Keratinocyte (primary cell): Measurements from ENCODE around the gene MRTO4. TPM values are rescaled to one million over a fixed set of nuclear protein-coding genes. Genes with fewer than 3 reads are reported as not detected.
"Not testable (repeated sequence)": the region's sequence is repeated elsewhere in the genome, so short reads cannot be mapped to it uniquely, and the experiment has no call there.

Experiments
- DNase-seq: peaks from one replicate; pipeline ENCODE4 v3.0.0-alpha.2; 2011; ENCODE audit warnings: low read depth, missing footprints, low spot score
- FAIRE-seq: peaks from 2 replicates; lab custom pipeline; 2011; peaks lifted over from hg19 to GRCh38; lab: Jason Lieb, UNC
- H2AFZ ChIP-seq: 2 replicates; pipeline ENCODE4 v1.6.0; 2012; ENCODE audit warnings: low read length, control low read depth, inconsistent platforms; ENCODE audit not compliant: control insufficient read depth
- H3K27ac ChIP-seq: 2 replicates; pipeline ENCODE4 v1.5.1; 2011; ENCODE audit warnings: low read length; ENCODE audit not compliant: control insufficient read depth, insufficient read depth
- H3K27me3 ChIP-seq: 3 replicates; pipeline ENCODE4 v1.6.0; 2011; ENCODE audit warnings: low read length; ENCODE audit not compliant: control insufficient read depth, insufficient read depth; ENCODE audit errors: extremely low read depth
- H3K36me3 ChIP-seq, 2 experiments: 2 replicates in 1 of 2; 3 replicates in 1 of 2; pipeline ENCODE4 v1.5.1; 2011; ENCODE audit warnings: low read length in 2 of 2, mild to moderate bottlenecking in 1 of 2; ENCODE audit not compliant: control insufficient read depth in 2 of 2, insufficient read depth in 2 of 2; ENCODE audit errors: extremely low read depth in 1 of 2
- H3K4me1 ChIP-seq: 3 replicates; pipeline ENCODE4 v1.5.1; 2011; ENCODE audit warnings: low read length; ENCODE audit not compliant: control insufficient read depth, insufficient read depth; ENCODE audit errors: extremely low read depth
- H3K4me2 ChIP-seq: 3 replicates; pipeline ENCODE4 v1.6.0; 2011; ENCODE audit warnings: low read depth, low read length; ENCODE audit not compliant: control insufficient read depth, insufficient read depth; ENCODE audit errors: extremely low read depth
- H3K4me3 ChIP-seq, 3 experiments: fragments of 200-600 bp in 1 of 3; sonication (generic) in 1 of 3; 2 replicates in 2 of 3; 3 replicates in 1 of 3; pipeline ENCODE4 v1.5.1; 2011 to 2016; ENCODE audit warnings: low read length in 3 of 3, mild to moderate bottlenecking in 3 of 3, control low read depth in 2 of 3, inconsistent platforms in 1 of 3, low read depth in 1 of 3, mixed read lengths in 1 of 3, mixed run types in 1 of 3, moderate library complexity in 1 of 3; ENCODE audit not compliant: control insufficient read depth in 2 of 3, insufficient read depth in 2 of 3; ENCODE audit errors: extremely low read depth in 1 of 3
- H3K79me2 ChIP-seq: 2 replicates; pipeline ENCODE4 v1.6.0; 2012; ENCODE audit warnings: low read length; ENCODE audit not compliant: control insufficient read depth, insufficient read depth
- H3K9ac ChIP-seq: 3 replicates; pipeline ENCODE4 v1.6.0; 2011; ENCODE audit warnings: low read length; ENCODE audit not compliant: control insufficient read depth, insufficient read depth; ENCODE audit errors: extremely low read depth
- H3K9me1 ChIP-seq: 3 replicates; pipeline ENCODE4 v1.6.0; 2011; ENCODE audit warnings: low read length; ENCODE audit not compliant: control insufficient read depth, insufficient read depth; ENCODE audit errors: extremely low read depth
- H3K9me3 ChIP-seq: 2 replicates; pipeline ENCODE4 v1.5.1; 2012; ENCODE audit warnings: low read depth, low read length; ENCODE audit not compliant: control insufficient read depth
- H4K20me1 ChIP-seq: 3 replicates; pipeline ENCODE4 v1.6.0; 2011; ENCODE audit warnings: low read length; ENCODE audit not compliant: control insufficient read depth, insufficient read depth; ENCODE audit errors: extremely low read depth
- EZH2 ChIP-seq: IDR thresholded peaks from one replicate; pipeline ENCODE4 v1.6.1; 2012; ENCODE audit warnings: inconsistent platforms, mild to moderate bottlenecking, low read length, moderate library complexity
- dilution Hi-C: fragments of 300-500 bp; cut with MboI; formaldehyde crosslinking; loops from one replicate; pipeline ENCODE4 v1.7.0; 2020; ENCODE audit warnings: low sequenced_read_pairs; ENCODE audit not compliant: extremely low pct_ligation_motif_present
- polyA plus RNA-seq, 5 experiments: library from polyadenylated mRNA; depleted of rRNA in 3 of 5; stranded (reverse) in 3 of 5; stranded (forward) in 1 of 5; unstranded in 1 of 5; fragments of >200 nt; gene quantifications; 1 replicate in 1 of 5; 2 replicates in 3 of 5; 3 replicates in 1 of 5; pipeline versions ENCODE4 v1.2.1 to v1.2.3, GENCODE V29; 2011 to 2012; ENCODE audit warnings: missing spikeins in 2 of 5, low read depth in 1 of 5, low replicate concordance in 1 of 5
- TF ChIP-seq, protein P1 (sequence below), 3 experiments: IDR thresholded peaks in 1 of 3; conservative IDR thresholded peaks in 1 of 3; optimal IDR thresholded peaks in 1 of 3; 2 replicates in 2 of 3; 3 replicates in 1 of 3; pipeline versions ENCODE3 to v1.5.1; 2011; ENCODE audit warnings: low read length in 3 of 3, mild to moderate bottlenecking in 3 of 3, moderate library complexity in 2 of 3, control low read depth in 1 of 3, inconsistent platforms in 1 of 3; ENCODE audit not compliant: insufficient read depth in 2 of 3; ENCODE audit errors: extremely low read depth in 1 of 3

The MRTO4 gene
- polyA plus RNA-seq, 1 donor (not counting 4 experiments of a cell fraction or from before 2014, with no cell fraction given): 50.2 TPM

DNA sequence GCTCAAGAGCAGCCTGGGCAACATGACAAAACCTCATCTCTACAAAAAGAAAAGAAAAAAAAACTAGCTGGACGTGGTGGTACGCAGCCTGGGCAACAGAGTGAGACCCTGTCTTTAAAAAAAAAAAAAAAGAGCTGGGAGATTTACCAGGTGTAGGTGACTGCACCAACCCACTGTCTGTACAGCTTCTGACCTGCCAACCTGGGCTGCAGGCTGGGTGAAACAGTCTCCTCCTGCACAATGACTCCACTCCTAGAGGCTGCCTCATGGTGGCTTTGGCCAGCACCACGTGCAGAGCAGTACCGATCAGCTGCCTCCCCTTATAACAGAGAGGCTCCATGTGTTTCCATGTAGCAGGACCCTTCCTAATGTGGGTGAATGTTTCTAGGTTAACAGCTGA is 3.7 kb downstream of the MRTO4 start:
- H3K4me3 ChIP-seq: no peak overlapping the region
- H3K4me2 ChIP-seq: no peak overlapping the region
- peaks cover 17% of the 10 kb centered on the region for H3K4me1 ChIP-seq
- no peak overlapping the region for H3K9ac ChIP-seq
- peaks cover 3% of the 10 kb centered on the region for H3K9me1 ChIP-seq
- H3K36me3 ChIP-seq: peaks cover 33 to 47% of the 10 kb centered on the region in 2 experiments
- no peak overlapping the region for H3K27ac ChIP-seq
- FAIRE-seq (no peak), DNase-seq (no peak)
- no peaks in the 10 kb centered on the region for H3K9me3 ChIP-seq
- dilution Hi-C loops: no loop called here
- peaks cover 65% of the 10 kb centered on the region for H3K79me2 ChIP-seq
- H3K27me3 ChIP-seq: no peaks in the 10 kb centered on the region
- H4K20me1 ChIP-seq: peaks cover 12% of the 10 kb centered on the region
- H2AFZ ChIP-seq: no peak overlapping the region
- TF ChIP-seq, protein P1, sequence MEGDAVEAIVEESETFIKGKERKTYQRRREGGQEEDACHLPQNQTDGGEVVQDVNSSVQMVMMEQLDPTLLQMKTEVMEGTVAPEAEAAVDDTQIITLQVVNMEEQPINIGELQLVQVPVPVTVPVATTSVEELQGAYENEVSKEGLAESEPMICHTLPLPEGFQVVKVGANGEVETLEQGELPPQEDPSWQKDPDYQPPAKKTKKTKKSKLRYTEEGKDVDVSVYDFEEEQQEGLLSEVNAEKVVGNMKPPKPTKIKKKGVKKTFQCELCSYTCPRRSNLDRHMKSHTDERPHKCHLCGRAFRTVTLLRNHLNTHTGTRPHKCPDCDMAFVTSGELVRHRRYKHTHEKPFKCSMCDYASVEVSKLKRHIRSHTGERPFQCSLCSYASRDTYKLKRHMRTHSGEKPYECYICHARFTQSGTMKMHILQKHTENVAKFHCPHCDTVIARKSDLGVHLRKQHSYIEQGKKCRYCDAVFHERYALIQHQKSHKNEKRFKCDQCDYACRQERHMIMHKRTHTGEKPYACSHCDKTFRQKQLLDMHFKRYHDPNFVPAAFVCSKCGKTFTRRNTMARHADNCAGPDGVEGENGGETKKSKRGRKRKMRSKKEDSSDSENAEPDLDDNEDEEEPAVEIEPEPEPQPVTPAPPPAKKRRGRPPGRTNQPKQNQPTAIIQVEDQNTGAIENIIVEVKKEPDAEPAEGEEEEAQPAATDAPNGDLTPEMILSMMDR (optimal IDR thresholded peaks at IDR 0.05 in 1 of 3, IDR thresholded peaks at IDR 0.05 in 1 of 3, conservative IDR thresholded peaks at IDR 0.05 in 1 of 3; ENCODE audit: extremely low read depth in 1 of 3, insufficient read depth in 2 of 3, low read length in 3 of 3): no peak
- TF ChIP-seq EZH2: no peak

DNA sequence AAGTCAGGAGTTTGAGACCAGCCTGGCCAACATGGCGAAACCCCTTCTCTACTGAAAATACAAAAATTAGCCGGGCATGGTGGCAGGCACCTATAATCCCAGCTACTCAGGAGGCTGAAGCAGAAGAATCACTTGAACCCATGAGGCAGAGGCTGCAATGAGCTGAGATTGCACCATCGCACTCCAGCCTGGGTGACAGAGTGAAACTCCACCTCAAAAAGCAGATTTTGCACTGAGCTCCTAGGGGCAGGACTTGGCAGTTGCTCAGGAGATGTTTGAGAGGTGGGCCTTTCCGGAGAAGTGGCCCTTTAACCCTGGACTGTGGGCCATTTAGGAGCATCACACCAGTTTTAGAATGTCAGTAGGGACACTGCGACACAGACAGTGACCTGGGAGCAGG is 4.7 kb downstream of the MRTO4 start:
- H3K9me1 ChIP-seq, H3K4me3 ChIP-seq, H3K27ac ChIP-seq, H3K4me2 ChIP-seq, H3K27me3 ChIP-seq, H3K9me3 ChIP-seq, dilution Hi-C loops, DNase-seq, H2AFZ ChIP-seq, FAIRE-seq, H3K9ac ChIP-seq: not testable (repeated sequence)
- Histone ChIP-seq H3K4me1 (peaks cover 14% of the 10 kb centered on the region), H3K36me3 (peaks cover 38 to 52% of the 10 kb centered on the region in 2 experiments), H3K79me2 (peaks cover 55% of the 10 kb centered on the region), H4K20me1 (peaks cover 12% of the 10 kb centered on the region)
